Liver (tissue), 3 donors: ENCODE data around the gene SRRM2.

Experiments used
- CTCF ChIP-seq: fragments of 150-350 bp; IDR thresholded peaks from 2 replicates; pipeline ENCODE4 v1.5.1; 2017; ENCODE audit warnings: improper control_type of control experiment, low read depth, low read length; ENCODE audit not compliant: missing input control
- MAX ChIP-seq: IDR thresholded peaks from 2 replicates; pipeline ENCODE4 v1.6.1; 2016; ENCODE audit warnings: antibody characterized with exemption
- RAD21 ChIP-seq, 2 donors: IDR thresholded peaks; 2 replicates each; pipeline ENCODE4 v1.6.1; 2016; ENCODE audit warnings: antibody characterized with exemption in 2 of 2, mild to moderate bottlenecking in 2 of 2
- REST ChIP-seq: IDR thresholded peaks from 2 replicates; pipeline ENCODE4 v1.6.1; 2016; ENCODE audit warnings: antibody characterized with exemption, mild to moderate bottlenecking
- SP1 ChIP-seq: IDR thresholded peaks from 2 replicates; pipeline ENCODE4 v1.6.1; 2018; ENCODE audit warnings: antibody characterized with exemption, mild to moderate bottlenecking
- TAF1 ChIP-seq: conservative IDR thresholded peaks from 2 replicates; pipeline ENCODE4 v1.6.1; 2016; ENCODE audit warnings: antibody characterized with exemption, mild to moderate bottlenecking
- YY1 ChIP-seq: IDR thresholded peaks from 2 replicates; pipeline ENCODE4 v1.6.1; 2016; ENCODE audit warnings: antibody characterized with exemption, mild to moderate bottlenecking
- donor health status: healthy.
- donor health status: healthy.

GRCh38 chr16:2768403-2769089, 16.1 kb downstream of the SRRM2 start:
- TF ChIP-seq CTCF (no peak), REST (no peak), MAX (no peak), YY1 (no peak), TAF1 (no peak), RAD21 (IDR thresholded peaks at IDR 0.05) (no peak), SP1 (no peak)
